Activated CD4-positive, alpha-beta T cell treated with anti-CD3 and anti-CD28 coated beads, Interleukin-2, amount 50 U/mL, for 4 hours (primary cell): Measurements from ENCODE around the gene BIRC5.

Source experiments
- DNase-seq, 2 experiments: peaks; one replicate each; pipeline ENCODE4 v3.0.0-alpha.2; 2020

BIRC5 gene

GRCh38 chr17:78258323-78259191, 44.5 kb downstream of the BIRC5 start:
- DNase-seq, result peak; percentile 68 to 72

GRCh38 chr17:78259192-78259554, 45.1 kb downstream of the BIRC5 start:
- DNase-seq, result no peak

- no peak for DNase-seq
Observed at GRCh38 chr17:78263063-78263735, 49.1 kb downstream of the BIRC5 start.

- DNase-seq, result no peak
Observed at GRCh38 chr17:78263736-78264340, 49.8 kb downstream of the BIRC5 start.

- DNase-seq, result no peak
Observed at GRCh38 chr17:78264590-78264989, 50.5 kb downstream of the BIRC5 start.

- no peak for DNase-seq
Observed at GRCh38 chr17:78265121-78265520, 51.1 kb downstream of the BIRC5 start.

GRCh38 chr17:78266231-78266631, 52.2 kb downstream of the BIRC5 start:
- DNase-seq, result no peak

- no peak for DNase-seq
Observed at GRCh38 chr17:78266771-78267170, 52.7 kb downstream of the BIRC5 start.

- DNase-seq, result no peak
Observed at GRCh38 chr17:78267253-78268073, 53.4 kb downstream of the BIRC5 start.

- DNase-seq, result no peak
Observed at GRCh38 chr17:78268191-78268874, 54.3 kb downstream of the BIRC5 start.

GRCh38 chr17:78268951-78269905, 55.2 kb downstream of the BIRC5 start:
- no peak for DNase-seq

- DNase-seq, result no peak
Observed at GRCh38 chr17:78269955-78270381, 55.9 kb downstream of the BIRC5 start.

GRCh38 chr17:78271419-78272170, 57.5 kb downstream of the BIRC5 start:
- no peak for DNase-seq

GRCh38 chr17:78272181-78272913, 58.3 kb downstream of the BIRC5 start:
- peak; percentile 61 to 65 for DNase-seq

GRCh38 chr17:78272914-78273258, 58.8 kb downstream of the BIRC5 start:
- no peak for DNase-seq

GRCh38 chr17:78273813-78274212, 59.8 kb downstream of the BIRC5 start:
- no peak for DNase-seq
